ENCODE results near the gene LRBA.
A peak's percentile ranks its signal among the peaks of the same experiment; 100 is the strongest.
"Not testable (repeated sequence)": the region's sequence is repeated elsewhere in the genome, so short reads cannot be mapped to it uniquely, and the experiment has no call there.

LRBA gene

DNA sequence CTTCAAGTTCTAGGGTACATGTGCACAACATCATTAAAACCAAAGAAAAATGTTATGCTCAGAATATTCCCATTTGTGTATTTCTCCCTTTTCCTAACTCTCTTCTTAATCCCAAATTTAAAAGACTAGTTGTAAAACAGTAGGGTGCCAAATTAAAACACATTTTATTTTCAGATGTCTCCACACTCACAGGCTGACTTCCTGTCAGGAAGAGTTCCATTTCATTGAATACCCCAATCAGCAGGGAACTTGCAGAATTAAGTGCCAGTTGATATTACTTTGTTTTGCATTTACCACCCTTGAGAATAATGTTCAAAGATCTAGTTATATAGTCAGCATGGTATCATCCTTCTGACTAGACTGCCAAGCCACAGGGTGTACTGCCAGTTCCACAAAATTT is 225.2 kb downstream of the LRBA start:
- DNase-seq, result no peak

DNA sequence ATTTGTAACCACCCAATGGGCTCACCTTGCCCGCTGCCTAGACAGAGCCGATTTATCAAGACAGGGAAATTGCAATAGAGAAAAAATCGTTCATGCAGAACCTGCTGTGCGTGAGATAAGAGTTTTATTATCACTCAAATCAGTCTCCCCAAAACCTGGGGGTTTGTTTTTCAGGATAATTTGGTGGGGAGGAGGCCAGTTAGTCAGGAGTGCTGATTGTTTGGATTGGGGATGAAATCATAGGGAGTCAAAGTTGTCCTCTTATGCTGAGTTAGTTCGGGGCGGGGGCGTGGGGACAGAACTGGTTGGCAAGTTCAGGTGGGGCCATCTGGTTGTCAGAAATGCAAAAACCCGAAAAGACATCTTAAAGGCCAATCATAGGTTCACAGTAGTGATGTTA is 230.1 kb downstream of the LRBA start:
- no peak for DNase-seq

DNA sequence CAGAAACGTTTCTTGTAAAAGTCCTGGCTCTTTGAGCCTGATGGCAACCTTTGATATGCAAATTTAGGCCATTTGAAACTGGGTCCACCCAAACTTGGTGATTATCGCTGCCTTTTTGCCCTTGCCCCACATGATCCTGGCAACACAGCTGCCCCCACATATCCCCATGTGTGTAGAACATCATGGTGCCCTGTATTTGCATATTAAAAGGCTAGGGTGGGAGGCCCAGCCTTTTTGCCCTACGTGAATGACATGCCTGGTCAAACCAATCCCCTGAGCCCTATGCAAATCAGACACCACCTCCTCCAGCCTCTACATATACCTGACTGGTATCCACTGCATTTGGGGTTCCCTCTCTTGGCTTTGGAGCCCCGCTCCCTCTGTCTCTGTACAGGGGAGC is 230.8 kb downstream of the LRBA start:
- no peak for DNase-seq

DNA sequence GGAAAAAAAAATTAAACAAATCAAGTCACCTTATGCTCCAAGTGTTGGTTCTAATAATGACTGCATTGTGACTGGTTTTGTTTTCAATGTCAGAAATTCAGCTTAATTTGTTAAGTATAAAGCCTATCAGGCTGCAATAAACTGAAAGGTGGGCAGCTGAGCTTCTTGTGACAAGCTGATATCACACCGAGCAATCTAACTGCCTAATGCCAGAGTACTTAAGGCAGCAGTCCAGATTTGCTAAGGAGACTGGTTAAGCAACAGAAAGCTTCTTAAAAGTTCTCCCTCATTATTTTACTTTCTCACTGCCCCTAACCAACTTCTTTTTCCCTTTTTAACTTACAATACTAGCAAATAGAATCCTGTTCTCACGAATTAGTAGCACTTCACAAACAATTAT is 232.2 kb downstream of the LRBA start:
- no peak for DNase-seq

- DNase-seq, result peak; percentile 21
Measured at GRCh38 chr4:150782311-150782710, 232.8 kb downstream of the LRBA start.

- no peak for DNase-seq
Measured at GRCh38 chr4:150781191-150781590, 233.9 kb downstream of the LRBA start.

GRCh38 chr4:150779707-150780106 is 235.4 kb downstream of the LRBA start:
- no peak for DNase-seq

DNA sequence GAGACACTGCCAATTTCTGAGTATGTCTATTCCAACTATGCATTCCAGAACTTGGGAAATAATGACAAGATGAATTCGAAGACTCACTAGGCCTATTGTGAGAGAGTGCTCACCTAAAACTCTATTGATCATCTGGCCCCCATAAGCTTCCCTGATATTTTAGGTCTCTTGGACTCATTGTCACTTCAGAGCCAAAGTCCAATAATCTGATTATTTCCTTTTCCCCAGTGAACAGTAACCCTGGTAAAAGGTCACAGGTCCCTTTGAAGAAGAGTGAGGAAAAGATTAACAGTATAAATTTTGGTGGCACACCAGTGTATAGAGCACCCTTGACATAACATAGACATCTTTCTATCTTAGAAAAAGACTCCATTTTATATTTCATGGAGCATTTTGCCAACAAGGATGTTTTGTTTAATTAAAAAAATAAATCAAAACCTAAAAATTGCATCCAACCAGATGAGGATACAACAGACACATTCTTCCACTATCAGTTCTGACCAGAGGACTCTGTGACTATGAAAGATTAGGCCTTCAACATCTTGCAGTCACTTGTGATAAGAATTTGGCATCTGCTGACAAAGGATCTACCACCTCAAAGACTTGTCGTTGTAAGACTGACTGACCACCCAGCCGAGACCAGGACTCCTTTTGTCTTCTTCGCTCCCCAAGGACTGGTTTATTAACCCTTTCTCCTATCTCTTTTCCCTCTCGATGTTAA is 241.2 kb downstream of the LRBA start:
- no peak for DNase-seq

GRCh38 chr4:150773032-150773431 is 242.1 kb downstream of the LRBA start:
- no peak for DNase-seq

DNA sequence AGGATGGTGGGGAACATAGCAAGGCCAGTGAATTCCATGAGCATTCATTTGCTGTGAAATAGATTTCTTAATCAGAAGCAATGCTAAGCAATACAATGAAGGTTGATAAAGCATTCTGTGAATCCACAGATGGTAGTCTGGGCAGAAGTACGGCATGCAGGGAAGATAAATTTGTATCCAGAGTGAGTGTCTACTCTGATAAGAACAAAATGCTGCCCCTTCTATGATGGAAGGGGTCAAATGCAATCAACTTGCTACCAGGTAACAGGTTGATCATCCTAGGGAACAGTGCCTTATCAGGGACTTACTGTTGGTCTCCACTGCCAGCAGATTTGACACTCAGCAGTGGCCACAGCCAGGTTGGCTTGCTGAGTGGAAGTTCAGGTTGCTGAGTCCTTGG is 243.7 kb downstream of the LRBA start:
- no peak for DNase-seq

GRCh38 chr4:150769845-150770244 is 245.2 kb downstream of the LRBA start:
- no peak for DNase-seq

GRCh38 chr4:150769248-150769647 is 245.8 kb downstream of the LRBA start:
- no peak for DNase-seq

GRCh38 chr4:150768497-150768896 is 246.6 kb downstream of the LRBA start:
- DNase-seq, result no peak

- DNase-seq, result no peak
Measured at GRCh38 chr4:150765216-150765615, 249.9 kb downstream of the LRBA start.

DNA sequence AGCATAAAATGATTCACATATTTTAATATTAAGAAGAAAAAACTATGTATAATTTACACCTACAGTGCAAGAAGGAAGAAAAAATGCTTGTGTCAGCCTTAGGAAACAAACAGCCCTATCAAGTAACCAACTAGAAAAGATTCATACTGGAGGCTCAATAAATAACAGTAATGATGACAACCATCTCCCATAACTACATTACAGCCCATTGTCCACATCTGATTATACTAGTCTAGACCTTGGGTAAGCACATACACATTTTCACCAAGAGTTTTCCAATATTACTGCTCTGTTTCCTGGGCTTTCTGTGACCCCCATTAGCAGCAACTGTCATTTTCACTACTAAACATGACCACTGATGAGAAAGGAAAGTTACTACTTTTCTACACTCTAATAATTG is 263.4 kb downstream of the LRBA start:
- no peak for DNase-seq

- DNase-seq, result no peak
Measured at GRCh38 chr4:150750824-150751223, 264.3 kb downstream of the LRBA start.

- no peak for DNase-seq
Measured at GRCh38 chr4:150746156-150746555, 268.9 kb downstream of the LRBA start.

DNA sequence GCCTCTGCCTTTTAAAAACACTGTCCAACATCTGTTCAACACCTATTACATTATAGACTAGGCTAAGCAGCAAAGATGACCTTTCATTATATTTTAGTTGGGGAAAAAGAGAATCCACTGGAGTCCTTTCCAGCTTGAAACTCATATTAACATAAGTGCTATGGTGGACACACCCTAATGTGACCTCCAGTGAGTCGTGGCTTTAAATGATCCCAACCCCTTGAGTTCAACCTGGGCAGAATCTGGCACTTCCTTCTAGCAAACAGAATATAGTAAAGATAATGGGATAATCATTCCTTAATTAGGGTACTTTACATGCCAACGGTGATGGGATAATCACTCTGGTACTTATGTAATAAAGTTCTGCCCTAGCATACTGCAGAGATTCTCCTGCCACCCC is 270.5 kb downstream of the LRBA start:
- no peak for DNase-seq

DNA sequence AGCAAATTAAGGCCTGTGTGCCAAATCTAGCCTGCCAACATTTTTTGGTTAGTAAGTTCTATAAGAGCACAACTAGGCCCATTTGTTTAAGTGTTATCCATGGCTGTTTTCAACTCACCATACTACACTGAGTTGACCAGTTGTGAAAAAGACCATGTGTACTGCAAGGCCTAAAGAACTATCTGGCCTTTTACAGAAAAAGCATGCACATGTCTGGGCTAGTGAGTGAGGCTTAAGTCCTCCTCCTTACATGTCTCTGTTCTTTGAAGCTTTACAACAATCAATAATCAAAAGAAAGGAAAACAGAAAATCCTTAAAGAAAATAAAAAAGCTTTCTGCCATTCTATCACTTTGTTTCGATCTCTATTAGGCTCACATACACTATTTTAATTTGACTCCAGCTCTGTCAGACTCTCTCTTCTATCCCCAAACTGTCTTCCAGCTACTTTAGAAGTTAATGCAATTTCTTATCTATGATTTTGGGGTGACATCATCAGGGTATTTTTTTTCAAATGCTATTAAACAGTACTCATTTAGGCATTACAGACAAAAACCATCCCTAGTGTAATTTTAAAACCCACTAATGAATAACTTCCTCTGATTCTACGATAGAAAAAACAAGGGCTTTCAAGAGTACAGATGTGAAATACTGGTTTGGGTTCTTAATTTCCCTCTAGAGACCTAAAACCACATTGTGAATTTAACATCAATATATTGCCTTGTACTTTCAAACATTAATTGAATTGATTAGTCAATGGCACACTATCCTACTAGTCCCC is 271.3 kb downstream of the LRBA start:
- no peak for DNase-seq

DNA sequence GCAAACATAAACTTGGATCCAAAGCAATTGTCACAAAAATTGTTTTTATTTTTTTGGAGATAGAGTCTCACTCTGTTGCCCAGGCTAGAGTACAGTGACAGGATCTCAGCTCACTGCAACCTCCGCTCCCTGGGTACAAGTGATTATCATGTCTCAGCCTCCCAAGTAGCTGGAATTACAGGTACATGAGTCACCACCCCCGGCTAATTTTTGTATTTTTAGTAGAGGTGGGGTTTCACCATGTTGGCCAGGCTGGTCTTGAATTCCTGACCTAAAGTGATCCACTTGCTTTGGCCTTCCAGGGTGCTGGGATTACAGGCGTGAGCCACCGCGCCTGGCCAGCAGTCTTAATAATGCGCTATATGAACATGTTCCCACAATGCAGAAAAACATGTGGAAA is 272.2 kb downstream of the LRBA start:
- not testable (repeated sequence) for DNase-seq

- no peak for DNase-seq
Measured at GRCh38 chr4:150739591-150739990, 275.5 kb downstream of the LRBA start.

DNA sequence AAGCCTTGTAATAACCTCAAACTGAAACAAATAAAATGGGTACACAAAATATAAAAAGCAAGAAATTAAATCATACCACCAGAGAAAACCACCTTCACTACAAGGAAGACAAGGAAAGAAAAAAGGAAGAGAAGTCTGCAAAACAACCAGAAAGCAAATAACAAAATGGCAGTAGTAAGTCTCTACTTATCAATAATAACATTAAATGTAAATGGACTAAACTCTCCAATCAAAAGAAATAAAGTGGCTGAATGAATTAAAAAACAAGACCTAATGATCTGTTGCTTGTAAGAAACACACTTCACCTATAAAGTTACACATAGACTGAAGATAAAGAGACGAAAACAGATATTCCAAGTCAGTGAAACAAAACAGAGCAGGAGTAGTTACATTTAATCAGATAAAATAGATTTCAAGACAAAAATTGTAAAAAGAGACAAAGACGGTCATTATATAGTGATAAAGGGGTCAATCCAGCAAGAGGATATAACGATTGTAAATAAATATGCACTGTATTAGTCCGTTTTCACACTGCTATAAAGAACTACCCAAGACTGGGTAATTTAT is 289.0 kb downstream of the LRBA start:
- DNase-seq, result no peak

GRCh38 chr4:150723727-150724411 is 291.2 kb downstream of the LRBA start:
- no peak for DNase-seq

GRCh38 chr4:150722908-150723362 is 292.1 kb downstream of the LRBA start:
- no peak for DNase-seq
